ENCODE results near the gene LY6G5B. TPM values are rescaled to one million over a fixed set of nuclear protein-coding genes. Genes with fewer than 3 reads are reported as not detected.

LY6G5B gene
- total RNA-seq, 1 experiment from 2014 or later: 2.8 TPM

- no peak for DNase-seq (ENCODE audit: extremely low read depth, low read depth)
Measured at GRCh38 chr6:31711233-31711632, 41.5 kb downstream of the LY6G5B start.

GRCh38 chr6:31712296-31712695 lies 42.5 kb downstream of the LY6G5B start:
- no peak for DNase-seq (ENCODE audit: extremely low read depth, low read depth)

- no peak for DNase-seq (ENCODE audit: extremely low read depth, low read depth)
Measured at GRCh38 chr6:31713465-31713864, 43.7 kb downstream of the LY6G5B start.

GRCh38 chr6:31713991-31714684 lies 44.4 kb downstream of the LY6G5B start:
- DNase-seq (ENCODE audit: extremely low read depth, low read depth): no peak

GRCh38 chr6:31715022-31715958 lies 45.5 kb downstream of the LY6G5B start, which contains the start of gene LY6G6D:
LY6G6D (plus strand) TSS chr6:31715348; CDS start chr6:31715356, 8 bp downstream.
- DNase-seq (ENCODE audit: extremely low read depth, low read depth): no peak

GRCh38 chr6:31717499-31718222 lies 47.9 kb downstream of the LY6G5B start:
- no peak for DNase-seq (ENCODE audit: extremely low read depth, low read depth)

GRCh38 chr6:31718265-31718664 lies 48.5 kb downstream of the LY6G5B start:
- DNase-seq (ENCODE audit: extremely low read depth, low read depth): no peak

- DNase-seq (ENCODE audit: extremely low read depth, low read depth): no peak
Measured at GRCh38 chr6:31719001-31719400, 49.2 kb downstream of the LY6G5B start.

GRCh38 chr6:31720196-31720770 lies 50.5 kb downstream of the LY6G5B start:
- no peak for DNase-seq (ENCODE audit: extremely low read depth, low read depth)

- no peak for DNase-seq (ENCODE audit: extremely low read depth, low read depth)
Measured at GRCh38 chr6:31721351-31722020, 51.7 kb downstream of the LY6G5B start, which contains the start of gene LY6G6C. LY6G6C (minus strand) TSS chr6:31721746; CDS start chr6:31721679, 67 bp downstream.

- no peak for DNase-seq (ENCODE audit: extremely low read depth, low read depth)
Measured at GRCh38 chr6:31722173-31722572, 52.4 kb downstream of the LY6G5B start.

Small RNA genes lying within 50 kb of the gene (small RNA-seq; reads per million reads assigned to genes)
- gene LY6G6D (0 reads per million in 2 experiments), gene MIR4646 (0 reads per million in 2 experiments), gene MIR6832 (0 reads per million in 2 experiments), gene RF00019 (0 reads per million in 2 experiments), gene SNORA38 (8.5 to 24.7 reads per million in 2 experiments)

Other genes starting within 250 kb of the LY6G5B start
- 6.5 and 6.8 TPM in 2 replicates for gene MICB, start 171.8 kb upstream of the LY6G5B start, total RNA-seq (2014; rRNA removed; shearing (Covaris generic))
- not detected in 2 replicates for gene MCCD1, start 141.0 kb upstream of the LY6G5B start, total RNA-seq (2014; rRNA removed; shearing (Covaris generic))
- 488 and 493 TPM in 2 replicates for gene DDX39B, start 128.0 kb upstream of the LY6G5B start, total RNA-seq (2014; rRNA removed; shearing (Covaris generic))
- gene ATP6V1G2, start 123.4 kb upstream of the LY6G5B start, total RNA-seq (2014; rRNA removed; shearing (Covaris generic)): 0.23 and 0.27 TPM in 2 replicates
- 20.5 and 20.6 TPM in 2 replicates for gene NFKBIL1, start 122.4 kb upstream of the LY6G5B start, total RNA-seq (2014; rRNA removed; shearing (Covaris generic))
- not detected in 2 replicates for gene LTA, start 97.7 kb upstream of the LY6G5B start, total RNA-seq (2014; rRNA removed; shearing (Covaris generic))
- gene TNF, start 94.4 kb upstream of the LY6G5B start, total RNA-seq (2014; rRNA removed; shearing (Covaris generic)): not detected in 2 replicates
- not detected in 2 replicates for gene LTB, start 87.6 kb upstream of the LY6G5B start, total RNA-seq (2014; rRNA removed; shearing (Covaris generic))
- gene LST1, start 83.7 kb upstream of the LY6G5B start, total RNA-seq (2014; rRNA removed; shearing (Covaris generic)): not detected in 2 replicates
- gene NCR3, start 77.0 kb upstream of the LY6G5B start, total RNA-seq (2014; rRNA removed; shearing (Covaris generic)): not detected in 2 replicates
- not detected in 2 replicates for gene AIF1, start 54.7 kb upstream of the LY6G5B start, total RNA-seq (2014; rRNA removed; shearing (Covaris generic))
- 68.9 and 72.2 TPM in 2 replicates for gene PRRC2A, start 49.3 kb upstream of the LY6G5B start, total RNA-seq (2014; rRNA removed; shearing (Covaris generic))
- gene BAG6, start 17.3 kb upstream of the LY6G5B start, total RNA-seq (2014; rRNA removed; shearing (Covaris generic)): 113 and 133 TPM in 2 replicates
- gene APOM, start 14.1 kb upstream of the LY6G5B start, total RNA-seq (2014; rRNA removed; shearing (Covaris generic)): 2.4 and 2.8 TPM in 2 replicates
- gene C6orf47, start 9.2 kb upstream of the LY6G5B start, total RNA-seq (2014; rRNA removed; shearing (Covaris generic)): 10.1 and 10.9 TPM in 2 replicates
- gene GPANK1, start 5.0 kb upstream of the LY6G5B start, total RNA-seq (2014; rRNA removed; shearing (Covaris generic)): 11.6 and 11.7 TPM in 2 replicates
- gene CSNK2B, start 3.9 kb upstream of the LY6G5B start, total RNA-seq (2014; rRNA removed; shearing (Covaris generic)): 110 and 131 TPM in 2 replicates
- 0.95 and 1.3 TPM in 2 replicates for gene LY6G5C, start 11.1 kb downstream of the LY6G5B start, total RNA-seq (2014; rRNA removed; shearing (Covaris generic))
- 40.5 and 55.7 TPM in 2 replicates for gene ABHD16A, start 33.3 kb downstream of the LY6G5B start, total RNA-seq (2014; rRNA removed; shearing (Covaris generic))
- not detected in 2 replicates for gene LY6G6F, start 36.9 kb downstream of the LY6G5B start, total RNA-seq (2014; rRNA removed; shearing (Covaris generic))
- not detected in 2 replicates for gene LY6G6D, start 45.4 kb downstream of the LY6G5B start, total RNA-seq (2014; rRNA removed; shearing (Covaris generic))
- not detected in 2 replicates for gene LY6G6C, start 51.8 kb downstream of the LY6G5B start, total RNA-seq (2014; rRNA removed; shearing (Covaris generic))
- gene MPIG6B, start 53.4 kb downstream of the LY6G5B start, total RNA-seq (2014; rRNA removed; shearing (Covaris generic)): not detected in 2 replicates
- gene DDAH2, start 59.3 kb downstream of the LY6G5B start, total RNA-seq (2014; rRNA removed; shearing (Covaris generic)): 16.4 and 19.1 TPM in 2 replicates
- 376 and 448 TPM in 2 replicates for gene CLIC1, start 66.6 kb downstream of the LY6G5B start, total RNA-seq (2014; rRNA removed; shearing (Covaris generic))
- gene MSH5, start 70.0 kb downstream of the LY6G5B start, total RNA-seq (2014; rRNA removed; shearing (Covaris generic)): 18.6 and 19.8 TPM in 2 replicates
- gene SAPCD1, start 92.7 kb downstream of the LY6G5B start, total RNA-seq (2014; rRNA removed; shearing (Covaris generic)): 2.8 and 4.7 TPM in 2 replicates
- 0.47 and 0.81 TPM in 2 replicates for gene VWA7, start 107.4 kb downstream of the LY6G5B start, total RNA-seq (2014; rRNA removed; shearing (Covaris generic))
- 42.1 and 46.7 TPM in 2 replicates for gene VARS1, start 125.8 kb downstream of the LY6G5B start, total RNA-seq (2014; rRNA removed; shearing (Covaris generic))
- gene LSM2, start 137.0 kb downstream of the LY6G5B start, total RNA-seq (2014; rRNA removed; shearing (Covaris generic)): 62.6 and 64.3 TPM in 2 replicates
- 0.82 and 1.0 TPM in 2 replicates for gene HSPA1L, start 145.3 kb downstream of the LY6G5B start, total RNA-seq (2014; rRNA removed; shearing (Covaris generic))
- gene HSPA1A, start 145.6 kb downstream of the LY6G5B start, total RNA-seq (2014; rRNA removed; shearing (Covaris generic)): 43.3 and 46.7 TPM in 2 replicates
- 58.3 and 60.4 TPM in 2 replicates for gene HSPA1B, start 157.8 kb downstream of the LY6G5B start, total RNA-seq (2014; rRNA removed; shearing (Covaris generic))
- 24.6 and 25.2 TPM in 2 replicates for gene NEU1, start 192.8 kb downstream of the LY6G5B start, total RNA-seq (2014; rRNA removed; shearing (Covaris generic))
- gene SLC44A4, start 209.0 kb downstream of the LY6G5B start, total RNA-seq (2014; rRNA removed; shearing (Covaris generic)): 0.07 TPM in 1 of 2 replicates, not detected in the other
- gene EHMT2, start 227.7 kb downstream of the LY6G5B start, total RNA-seq (2014; rRNA removed; shearing (Covaris generic)): 19.3 and 19.9 TPM in 2 replicates
- 1.8 and 2.8 TPM in 2 replicates for gene ZBTB12, start 232.1 kb downstream of the LY6G5B start, total RNA-seq (2014; rRNA removed; shearing (Covaris generic))

All from NCI-H460 (cell line).